ENCODE results near the gene MPC1.

Gene MPC1

DNA sequence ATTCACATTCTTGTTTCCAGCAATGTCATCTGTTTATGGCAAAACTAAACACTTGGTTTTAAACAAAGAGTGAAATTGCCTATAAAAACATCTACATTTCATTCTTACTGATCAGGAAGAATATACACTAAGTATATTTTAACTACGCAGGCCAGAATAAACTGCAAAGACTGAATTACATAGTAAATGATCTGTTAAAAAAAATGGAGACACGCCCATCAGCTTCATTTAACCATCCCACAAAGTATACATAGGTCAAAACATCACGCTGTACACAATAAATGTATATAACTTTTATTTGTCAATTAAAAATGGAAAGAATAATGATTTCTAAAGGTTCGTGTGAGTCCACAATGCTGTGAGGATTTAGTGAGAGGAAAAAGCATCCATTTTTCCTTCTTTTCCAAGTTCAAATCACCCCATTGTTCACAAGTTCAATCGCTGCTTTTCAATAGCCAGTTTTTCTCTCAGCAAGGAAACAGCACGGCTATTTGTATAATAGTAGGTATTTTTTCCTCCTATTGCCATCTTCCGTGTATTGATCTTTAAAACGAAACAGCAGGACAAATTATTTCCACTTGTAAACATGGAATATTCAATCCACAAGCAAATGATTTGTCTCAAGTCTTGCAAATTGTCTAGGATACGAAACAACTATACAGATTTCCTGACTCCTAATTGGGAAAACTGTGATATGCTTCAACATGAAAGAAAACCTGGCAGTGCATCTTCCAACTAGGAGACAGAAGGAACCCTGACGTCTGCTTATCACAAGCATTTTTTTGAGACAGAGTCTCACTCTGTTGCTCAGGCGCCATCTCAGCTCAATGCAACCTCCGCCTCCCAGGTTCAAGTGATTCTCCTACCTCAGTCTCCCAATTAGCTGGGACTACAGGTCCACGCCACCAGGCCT lies 51.0 kb downstream of the MPC1 start:
- H3K4me3 ChIP-seq, result no peak overlapping the region
- no peak overlapping the region for H3K27ac ChIP-seq

DNA sequence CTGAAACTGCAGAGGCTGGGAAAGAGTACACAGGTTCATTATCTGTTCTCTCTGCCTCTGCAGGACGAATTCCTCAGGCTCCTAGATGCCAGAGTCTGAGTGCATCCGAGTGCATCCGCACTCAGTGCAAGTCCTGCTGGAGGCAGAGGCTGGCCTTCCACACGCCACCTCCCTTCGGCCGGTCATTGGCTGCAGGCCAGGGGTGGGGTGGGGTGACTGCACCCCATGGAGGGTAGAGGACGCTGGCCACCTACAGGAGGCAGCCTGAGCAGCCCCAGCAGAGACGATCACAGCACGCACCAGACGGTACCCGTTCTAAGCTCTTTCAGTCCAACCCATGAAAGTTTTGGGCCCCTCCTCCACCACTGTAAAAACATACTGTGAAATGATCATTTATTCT lies 52.1 kb downstream of the MPC1 start:
- Histone ChIP-seq H3K27ac (no peak overlapping the region), H3K4me3 (no peak overlapping the region)

DNA sequence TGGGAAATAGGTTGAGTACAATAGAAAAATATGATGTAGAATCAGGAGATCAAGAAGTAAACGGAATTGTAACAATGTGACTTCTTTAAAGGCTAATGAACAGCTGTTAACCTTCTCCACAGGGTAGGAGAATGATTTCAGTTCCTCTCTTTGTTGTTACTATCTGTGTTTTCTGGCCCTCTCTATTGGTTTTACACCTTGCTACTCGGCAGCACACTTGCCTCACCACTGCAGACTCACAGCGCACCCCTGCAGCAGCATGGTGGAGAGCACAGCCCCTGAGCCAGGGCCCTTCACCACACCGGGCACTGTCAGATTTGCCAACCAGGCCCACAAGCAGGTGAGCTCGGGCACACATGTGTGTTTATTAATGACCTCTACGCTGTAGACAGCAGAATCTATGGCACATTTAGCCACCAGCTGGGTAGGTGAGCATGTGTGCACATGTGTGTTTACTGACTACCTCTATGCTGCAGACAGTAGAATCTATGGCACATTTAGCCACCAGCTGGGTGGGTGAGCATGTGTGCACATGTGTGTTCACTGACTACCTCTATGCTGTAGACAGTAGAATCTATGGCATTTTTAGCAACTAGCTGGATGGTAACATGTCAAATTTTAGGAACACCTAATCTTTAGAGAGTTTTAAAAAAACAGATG lies 57.2 kb downstream of the MPC1 start:
- Histone ChIP-seq H3K27ac (no peak overlapping the region), H3K4me3 (no peak overlapping the region)

DNA sequence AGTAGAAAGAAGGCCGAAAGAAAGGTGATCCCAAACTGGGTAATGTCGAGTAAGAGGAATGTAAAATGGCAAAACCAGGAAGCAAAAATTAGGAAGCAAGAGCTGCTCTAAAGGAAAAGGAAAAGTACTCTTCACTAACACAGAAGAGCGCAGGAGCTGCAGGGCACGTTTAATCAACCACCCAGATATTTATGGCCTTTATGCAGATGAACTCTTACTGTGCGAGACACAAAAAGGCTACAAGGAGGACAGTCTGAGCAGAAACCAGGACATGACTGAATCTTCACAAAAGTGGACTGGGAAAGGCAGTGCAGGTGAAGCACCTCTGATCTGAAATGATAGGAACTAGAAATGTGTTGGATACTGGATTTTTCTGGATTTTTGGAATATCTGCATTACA lies 59.3 kb downstream of the MPC1 start:
- H3K4me3 ChIP-seq, result no peak overlapping the region
- H3K27ac ChIP-seq, result no peak overlapping the region

DNA sequence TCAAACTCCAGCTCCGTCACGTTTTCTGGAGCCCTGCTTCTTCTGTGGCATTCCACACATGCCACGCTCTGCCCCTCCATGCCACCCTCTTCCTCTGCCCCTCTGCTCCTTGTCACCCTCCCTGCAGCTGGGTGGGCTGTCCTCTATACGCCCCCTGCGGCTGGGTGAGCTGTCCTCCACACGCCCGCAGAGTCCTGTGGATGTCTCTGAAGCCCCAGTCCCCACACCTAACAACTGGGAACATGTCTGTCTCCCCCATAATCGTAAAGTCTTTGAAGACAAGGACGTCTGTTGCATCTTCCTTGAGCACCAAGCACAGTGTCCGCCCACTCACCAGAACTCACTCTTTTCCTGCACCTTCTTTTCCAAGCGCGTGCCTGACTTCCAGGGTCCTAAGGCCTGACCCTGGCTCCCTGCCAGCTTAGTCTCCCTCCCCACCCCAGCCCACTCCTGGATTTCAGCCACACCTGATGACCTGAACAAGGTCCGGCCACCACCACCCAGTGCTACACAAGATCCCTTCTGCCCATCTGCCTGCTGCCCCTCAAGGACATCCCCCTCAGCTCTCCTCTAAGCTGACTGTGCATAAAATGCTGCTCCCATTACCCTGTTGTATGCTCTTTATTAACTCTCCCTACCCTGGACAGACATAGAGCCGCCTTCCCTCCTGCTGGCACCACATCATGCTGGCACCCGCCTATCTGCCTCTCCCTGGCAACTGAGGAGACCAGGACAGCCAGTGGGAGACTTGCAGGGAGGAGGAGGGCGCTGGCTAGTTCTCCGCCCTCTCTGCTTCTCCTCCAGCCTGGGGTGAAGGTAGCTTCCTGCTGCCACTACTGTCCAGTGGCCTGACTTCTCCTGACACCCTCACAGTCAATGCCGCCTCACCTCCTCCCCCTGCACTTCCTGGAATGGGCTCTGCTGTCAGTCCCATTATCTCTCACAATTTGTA lies 63.8 kb downstream of the MPC1 start:
- Histone ChIP-seq H3K4me3 (no peak overlapping the region), H3K27ac (no peak overlapping the region)

DNA sequence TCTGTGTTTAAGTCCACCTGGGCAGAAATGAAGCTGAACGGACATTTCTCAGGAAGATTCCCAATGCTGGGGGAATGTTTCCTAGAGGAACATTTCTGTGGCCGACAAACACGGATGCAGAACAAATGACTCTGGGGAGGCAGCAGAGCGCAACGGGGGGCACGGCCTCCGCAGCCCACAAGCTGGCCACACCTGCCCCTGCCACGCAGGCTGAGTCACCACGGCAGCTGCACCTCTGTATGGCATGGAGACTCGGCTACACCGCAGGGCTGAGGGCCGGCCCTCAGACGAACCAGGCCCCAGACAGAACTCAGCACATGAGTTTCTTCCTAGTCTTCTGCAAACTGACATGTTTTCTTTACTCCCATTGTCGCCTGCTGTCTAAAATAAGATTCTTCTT lies 64.5 kb downstream of the MPC1 start:
- H3K4me3 ChIP-seq, result no peak overlapping the region
- no peak overlapping the region for H3K27ac ChIP-seq

DNA sequence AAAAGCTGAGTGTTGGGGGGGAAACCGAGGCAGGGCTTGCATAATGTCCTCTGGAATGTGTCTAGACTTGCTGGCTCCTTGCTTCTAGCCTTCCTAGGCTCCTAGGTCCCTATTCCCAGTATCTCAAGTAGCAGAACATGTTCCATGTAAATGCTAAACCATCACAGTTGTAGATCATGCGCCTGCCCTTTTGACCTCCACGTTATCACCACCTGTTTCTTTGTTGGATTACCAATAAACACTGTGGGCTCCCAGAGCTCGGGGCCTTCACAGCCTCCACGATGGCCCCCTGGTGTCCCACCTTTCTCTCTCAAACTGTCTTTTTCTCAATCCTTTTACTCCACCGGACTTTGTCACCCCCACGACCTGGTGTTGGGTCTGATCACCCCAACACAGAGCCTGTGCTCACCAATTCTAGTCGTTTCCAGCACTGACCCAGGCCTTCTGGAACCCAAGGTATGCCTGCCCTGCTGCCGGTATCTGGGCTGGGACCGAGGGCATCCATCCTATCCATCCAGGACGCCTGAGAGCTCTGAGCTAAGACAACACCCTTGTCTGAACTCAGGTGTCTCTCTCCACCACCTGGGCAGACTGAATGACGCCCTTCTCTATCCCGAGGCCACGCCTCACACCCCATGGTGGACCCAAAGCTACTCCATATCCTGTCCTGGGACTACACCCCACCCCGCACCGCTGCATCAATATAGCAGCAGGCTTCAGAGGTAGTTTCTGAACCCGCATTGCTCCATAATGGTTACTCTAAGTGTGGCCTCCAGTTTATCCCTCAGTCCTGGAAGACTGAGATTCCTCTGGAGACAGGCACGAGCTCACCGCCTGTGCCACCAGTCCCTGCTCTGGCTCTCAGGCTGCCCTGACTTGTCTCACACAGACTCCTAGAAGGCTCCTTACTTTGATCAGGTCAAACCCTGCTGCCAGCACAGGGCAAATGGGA lies 65.2 kb downstream of the MPC1 start:
- H3K4me3 ChIP-seq, result no peak overlapping the region
- no peak overlapping the region for H3K27ac ChIP-seq

DNA sequence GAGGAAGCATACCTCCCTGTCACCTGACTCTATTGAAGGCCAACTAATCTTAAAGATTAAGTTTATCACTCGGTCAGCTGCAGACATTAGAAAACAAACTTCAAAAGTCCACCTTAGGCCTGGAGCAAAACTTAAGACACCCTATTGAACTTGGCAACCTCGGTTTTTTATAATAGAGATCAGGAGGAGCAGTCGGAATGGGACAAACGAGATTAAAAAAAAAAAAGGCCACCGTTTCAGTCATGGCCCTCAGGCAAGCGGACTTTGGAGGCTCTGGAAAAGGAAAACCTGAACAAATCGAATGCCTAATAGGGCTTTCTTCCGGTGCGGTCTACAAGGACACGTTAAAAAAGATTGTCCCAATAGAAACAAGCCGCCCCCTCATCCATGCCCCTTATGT lies 67.3 kb downstream of the MPC1 start:
- H3K27ac ChIP-seq, result no peak overlapping the region
- H3K4me3 ChIP-seq, result no peak overlapping the region
